ENCODE results near the gene LRRK1.

GRCh38 chr15:101043911-101044624 is 124.9 kb downstream of the LRRK1 start:
- TF ChIP-seq, protein P1, sequence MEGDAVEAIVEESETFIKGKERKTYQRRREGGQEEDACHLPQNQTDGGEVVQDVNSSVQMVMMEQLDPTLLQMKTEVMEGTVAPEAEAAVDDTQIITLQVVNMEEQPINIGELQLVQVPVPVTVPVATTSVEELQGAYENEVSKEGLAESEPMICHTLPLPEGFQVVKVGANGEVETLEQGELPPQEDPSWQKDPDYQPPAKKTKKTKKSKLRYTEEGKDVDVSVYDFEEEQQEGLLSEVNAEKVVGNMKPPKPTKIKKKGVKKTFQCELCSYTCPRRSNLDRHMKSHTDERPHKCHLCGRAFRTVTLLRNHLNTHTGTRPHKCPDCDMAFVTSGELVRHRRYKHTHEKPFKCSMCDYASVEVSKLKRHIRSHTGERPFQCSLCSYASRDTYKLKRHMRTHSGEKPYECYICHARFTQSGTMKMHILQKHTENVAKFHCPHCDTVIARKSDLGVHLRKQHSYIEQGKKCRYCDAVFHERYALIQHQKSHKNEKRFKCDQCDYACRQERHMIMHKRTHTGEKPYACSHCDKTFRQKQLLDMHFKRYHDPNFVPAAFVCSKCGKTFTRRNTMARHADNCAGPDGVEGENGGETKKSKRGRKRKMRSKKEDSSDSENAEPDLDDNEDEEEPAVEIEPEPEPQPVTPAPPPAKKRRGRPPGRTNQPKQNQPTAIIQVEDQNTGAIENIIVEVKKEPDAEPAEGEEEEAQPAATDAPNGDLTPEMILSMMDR (IDR thresholded peaks at IDR 0.05), result no peak
- TF ChIP-seq POLR2A (IDR thresholded peaks at IDR 0.05), result no peak
